HG03432 (cell line): ENCODE results near the gene SDS.

Experiments used
- ATAC-seq: cut with Tn5 transposase; IDR thresholded peaks from one replicate; pipeline ENCODE4 v1.9.1; 2021; ENCODE audit warnings: mild to moderate bottlenecking, moderate library complexity; ENCODE audit not compliant: unreplicated experiment

The SDS gene

GRCh38 chr12:113401066-113402000, 2.4 kb downstream of the SDS start:
- no peak for ATAC-seq

GRCh38 chr12:113400362-113400761, 3.3 kb downstream of the SDS start:
- ATAC-seq: no peak

GRCh38 chr12:113399490-113399889, 4.2 kb downstream of the SDS start:
- ATAC-seq: no peak

GRCh38 chr12:113398346-113399290, 5.1 kb downstream of the SDS start:
- no peak for ATAC-seq

- ATAC-seq: no peak
Observed at GRCh38 chr12:113397497-113398197, 6.0 kb downstream of the SDS start.

GRCh38 chr12:113396828-113397496, 6.7 kb downstream of the SDS start:
- ATAC-seq: no peak

- no peak for ATAC-seq
Observed at GRCh38 chr12:113396200-113396599, 7.5 kb downstream of the SDS start.

GRCh38 chr12:113395119-113395518, 8.6 kb downstream of the SDS start:
- no peak for ATAC-seq

GRCh38 chr12:113393749-113394148, 9.9 kb downstream of the SDS start:
- ATAC-seq: no peak

GRCh38 chr12:113392988-113393579, 10.6 kb downstream of the SDS start:
- ATAC-seq: no peak

GRCh38 chr12:113392520-113392919, 11.2 kb downstream of the SDS start:
- no peak for ATAC-seq

- ATAC-seq: no peak
Observed at GRCh38 chr12:113391650-113392337, 11.9 kb downstream of the SDS start.

- ATAC-seq: no peak
Observed at GRCh38 chr12:113391145-113391544, 12.5 kb downstream of the SDS start.

- ATAC-seq: no peak
Observed at GRCh38 chr12:113390064-113391043, 13.3 kb downstream of the SDS start.

GRCh38 chr12:113388351-113388750, 15.3 kb downstream of the SDS start:
- no peak for ATAC-seq

- no peak for ATAC-seq
Observed at GRCh38 chr12:113387631-113388030, 16.1 kb downstream of the SDS start.

- ATAC-seq: no peak
Observed at GRCh38 chr12:113386866-113387566, 16.7 kb downstream of the SDS start.
